C4-2B (cell line): Measurements from ENCODE around the gene MR1.
"Not testable (repeated sequence)": the region's sequence is repeated elsewhere in the genome, so short reads cannot be mapped to it uniquely, and the experiment has no call there.

ENCODE experiments used
- H3K27ac ChIP-seq: fragments of 450-650 bp; 2 replicates; pipeline ENCODE4 v1.5.1; 2017
- ZFX ChIP-seq: fragments of 450-650 bp; IDR thresholded peaks from 2 replicates; pipeline ENCODE4 v1.6.1; 2017
- TF ChIP-seq, protein P1 (sequence below): fragments of 450-650 bp; conservative IDR thresholded peaks from 2 replicates; pipeline ENCODE4 v1.5.1; 2017; ENCODE audit warnings: mild to moderate bottlenecking

Gene MR1

GRCh38 chr1:181033128-181033798, 520 bp upstream of the MR1 start:
- no peak for TF ChIP-seq ZFX
- TF ChIP-seq, protein P1, sequence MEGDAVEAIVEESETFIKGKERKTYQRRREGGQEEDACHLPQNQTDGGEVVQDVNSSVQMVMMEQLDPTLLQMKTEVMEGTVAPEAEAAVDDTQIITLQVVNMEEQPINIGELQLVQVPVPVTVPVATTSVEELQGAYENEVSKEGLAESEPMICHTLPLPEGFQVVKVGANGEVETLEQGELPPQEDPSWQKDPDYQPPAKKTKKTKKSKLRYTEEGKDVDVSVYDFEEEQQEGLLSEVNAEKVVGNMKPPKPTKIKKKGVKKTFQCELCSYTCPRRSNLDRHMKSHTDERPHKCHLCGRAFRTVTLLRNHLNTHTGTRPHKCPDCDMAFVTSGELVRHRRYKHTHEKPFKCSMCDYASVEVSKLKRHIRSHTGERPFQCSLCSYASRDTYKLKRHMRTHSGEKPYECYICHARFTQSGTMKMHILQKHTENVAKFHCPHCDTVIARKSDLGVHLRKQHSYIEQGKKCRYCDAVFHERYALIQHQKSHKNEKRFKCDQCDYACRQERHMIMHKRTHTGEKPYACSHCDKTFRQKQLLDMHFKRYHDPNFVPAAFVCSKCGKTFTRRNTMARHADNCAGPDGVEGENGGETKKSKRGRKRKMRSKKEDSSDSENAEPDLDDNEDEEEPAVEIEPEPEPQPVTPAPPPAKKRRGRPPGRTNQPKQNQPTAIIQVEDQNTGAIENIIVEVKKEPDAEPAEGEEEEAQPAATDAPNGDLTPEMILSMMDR = no peak

GRCh38 chr1:181035210-181035609, 1.4 kb downstream of the MR1 start:
- not testable (repeated sequence) for H3K27ac ChIP-seq

More at GRCh38 chr1:181033128-181033798, 520 bp upstream of the MR1 start:
- peak overlapping the region; percentile 44 for H3K27ac ChIP-seq

DNA sequence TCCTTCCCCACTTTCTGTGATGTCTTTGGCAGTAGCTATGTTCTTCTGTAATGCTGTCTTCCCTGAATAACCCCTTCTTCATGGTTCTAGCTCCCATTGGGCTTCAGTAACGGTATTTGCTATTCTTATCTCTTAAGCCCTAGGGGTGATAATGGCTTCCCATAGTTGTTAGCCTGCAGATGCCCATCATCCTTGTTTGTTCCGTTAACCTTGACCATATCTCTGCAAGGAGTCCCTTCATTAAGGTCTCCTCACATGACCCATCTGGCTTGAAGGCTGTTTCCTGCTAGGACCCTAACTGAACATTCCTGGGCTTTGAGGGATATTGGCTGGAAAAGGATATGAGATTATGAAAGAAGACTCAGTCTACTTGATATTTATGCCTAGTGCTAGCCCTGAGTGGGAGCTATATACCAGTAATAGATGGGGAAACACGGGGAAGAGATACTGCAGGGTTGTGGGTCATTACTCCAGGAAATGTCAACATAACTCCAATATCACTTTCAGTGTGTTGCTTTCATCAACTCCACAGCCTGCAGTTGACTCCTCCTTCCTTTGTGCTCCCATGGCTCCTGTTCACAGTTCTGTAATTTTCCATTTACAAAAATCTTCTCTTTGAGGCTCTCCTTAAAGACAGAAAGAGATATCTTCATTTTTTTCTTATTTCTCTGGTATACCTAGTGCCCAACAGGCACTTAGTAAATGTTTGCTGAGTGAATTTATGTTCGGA, 2.5 kb downstream of the MR1 start:
- H3K27ac ChIP-seq = no peak overlapping the region
- TF ChIP-seq, protein P1 = no peak
- no peak for TF ChIP-seq ZFX

DNA sequence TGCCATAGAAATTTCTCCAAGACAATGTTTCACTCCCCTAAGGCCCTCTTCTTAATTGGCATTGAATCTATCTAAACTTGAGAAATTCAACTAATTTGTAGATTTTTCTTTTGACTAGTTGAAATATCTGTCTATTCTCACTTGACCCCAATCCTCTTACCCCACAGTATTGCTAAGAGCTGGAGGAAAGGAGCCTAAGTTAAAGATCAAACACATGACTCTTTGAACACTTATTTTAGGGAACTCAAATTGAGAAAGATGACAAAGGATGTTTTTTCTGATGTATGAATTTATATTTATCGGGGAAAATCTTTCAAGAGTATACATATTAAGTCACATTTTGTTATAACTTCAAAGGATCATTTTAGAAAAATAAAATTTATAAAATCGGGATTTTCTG, 3.6 kb downstream of the MR1 start:
- H3K27ac ChIP-seq = no peak overlapping the region
- TF ChIP-seq ZFX = no peak
- TF ChIP-seq, protein P1 = no peak

- H3K27ac ChIP-seq = no peak overlapping the region
- no peak for TF ChIP-seq ZFX
- TF ChIP-seq, protein P1 = peak; percentile 80
Measured at GRCh38 chr1:181038399-181038873, 4.7 kb downstream of the MR1 start.

DNA sequence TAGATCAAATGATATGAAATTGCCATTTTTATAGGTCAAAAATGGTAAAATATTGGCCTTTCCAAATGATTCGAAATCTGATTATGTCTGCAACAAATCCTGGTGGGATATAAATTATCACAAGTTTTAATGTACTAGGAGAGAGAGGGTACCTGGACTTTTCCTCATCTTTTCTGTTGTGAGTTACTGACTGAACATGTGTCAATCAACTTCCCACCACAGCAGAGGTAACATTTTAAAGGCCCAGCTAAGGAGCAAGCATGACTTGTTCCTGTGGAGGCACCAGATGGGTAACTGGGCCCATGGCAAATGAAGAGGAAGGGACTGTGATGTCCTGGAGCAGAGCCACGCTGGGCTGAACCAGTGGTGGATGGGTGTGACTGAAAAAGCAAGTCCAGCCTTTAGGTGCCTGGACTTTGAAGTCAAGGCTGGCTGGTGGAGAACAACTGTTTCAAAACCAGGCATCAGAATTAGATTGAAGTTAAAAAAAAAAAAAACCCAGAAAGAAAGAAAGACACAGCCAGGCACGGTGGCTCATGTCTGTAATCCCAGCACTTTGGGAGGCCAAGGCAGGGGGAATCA, 6.6 kb downstream of the MR1 start:
- TF ChIP-seq, protein P1 = no peak
- no peak for TF ChIP-seq ZFX

DNA sequence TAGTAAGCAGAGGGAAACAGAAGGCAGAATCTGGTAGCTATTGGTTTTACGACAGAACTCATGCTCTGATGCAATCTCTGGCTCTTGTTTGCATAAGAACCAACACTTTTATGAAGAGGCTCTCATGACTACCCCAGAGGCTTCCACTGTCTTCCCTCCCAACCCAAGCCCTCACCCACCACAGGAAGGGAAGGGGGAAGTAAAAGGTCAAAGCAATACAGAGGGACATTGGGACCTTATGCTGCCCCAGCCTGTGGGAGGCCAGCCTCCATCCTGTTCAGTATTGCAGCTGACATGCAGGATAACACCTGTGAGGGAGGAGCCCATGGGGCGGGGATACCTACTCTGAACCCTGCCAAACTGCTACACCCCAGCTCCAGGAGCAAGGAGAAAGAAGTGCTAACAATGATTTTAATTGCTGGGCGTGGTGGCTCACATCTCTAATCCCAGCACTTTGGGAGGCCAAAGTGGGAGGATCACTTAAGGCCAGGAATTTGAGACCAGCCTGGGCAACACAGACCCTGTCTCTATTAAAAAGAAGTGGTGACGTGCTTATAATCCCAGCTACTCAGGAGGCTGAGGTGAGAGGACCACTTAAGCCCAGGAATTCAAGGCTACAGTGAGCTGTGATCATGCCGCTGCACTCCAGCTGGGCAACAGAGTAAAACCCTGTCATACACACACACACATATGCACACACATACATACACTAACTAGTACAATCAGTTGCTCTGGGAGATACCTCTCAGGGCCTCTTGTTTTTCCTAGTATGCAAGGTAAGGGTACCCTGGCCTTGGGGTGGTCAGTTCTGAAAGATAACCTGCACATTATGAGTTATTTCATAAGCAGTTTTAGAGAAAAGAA, 9.5 kb downstream of the MR1 start:
- TF ChIP-seq, protein P1 = no peak
- no peak for TF ChIP-seq ZFX
- H3K27ac ChIP-seq = no peak overlapping the region

More for the DNA sequence above, 6.6 kb downstream of the MR1 start:
- no peak overlapping the region for H3K27ac ChIP-seq
